Breast epithelium (tissue), 3 donors: ENCODE data around the gene SDC4.

Experiments used
- CTCF ChIP-seq, 3 donors: fragments of 450-650 bp; IDR thresholded peaks; one replicate each; pipeline ENCODE4 v1.5.1; 2016 to 2017; ENCODE audit warnings: antibody characterized with exemption in 3 of 3, mild to moderate bottlenecking in 3 of 3, moderate library complexity in 3 of 3
- POLR2A ChIP-seq: fragments of 450-650 bp; IDR thresholded peaks from one replicate; pipeline ENCODE4 v1.6.1; 2016; ENCODE audit warnings: antibody characterized with exemption, mild to moderate bottlenecking, moderate library complexity
- POLR2AphosphoS5 ChIP-seq, 3 donors: sonication (generic); formaldehyde crosslinking; IDR thresholded peaks; one replicate each; pipeline ENCODE4 v1.6.1; 2017; ENCODE audit warnings: antibody characterized with exemption in 3 of 3

GRCh38 chr20:45313065-45313695 lies 35.0 kb downstream of the SDC4 start:
- TF ChIP-seq CTCF (IDR thresholded peaks at IDR 0.05) (no peak), POLR2AphosphoS5 (IDR thresholded peaks at IDR 0.05) (no peak), POLR2A (no peak)
